Measurements from ENCODE around the gene PTPRN2. TPM values are rescaled to one million over a fixed set of nuclear protein-coding genes. Genes with fewer than 3 reads are reported as not detected.

Gene PTPRN2
- total and polyA plus RNA-seq, 2 of the 8 experiments (the other 6 are each of a cell fraction or from before 2014, with no cell fraction given): 2.6 to 4.5 TPM

- Histone ChIP-seq H3K9me3 (ENCODE audit: insufficient read depth in 2 of 2, low read depth in 1 of 2, low read length in 1 of 2) (peaks cover 16 to 44% of the 10 kb centered on the region in 2 experiments; a peak in 3 of 4 replicates), H3K79me1 (ENCODE audit: low read depth, low read length) (no peaks in the 10 kb centered on the region; the same call in 1 of the 2 replicates), H3K9ac (replicated peaks in 1 of 4; ENCODE audit: extremely low read depth in 1 of 4, low read depth in 3 of 4, low read length in 3 of 4) (no peak overlapping the region), H3K27ac (ENCODE audit: low read depth, low read length) (no peak overlapping the region), H3K14ac (ENCODE audit: insufficient read length) (no peak overlapping the region), H2AFZ (ENCODE audit: low read length) (no peak overlapping the region), H3K4me3 (ENCODE audit: extremely low read depth in 1 of 4, insufficient read depth in 2 of 4, low read depth in 3 of 4, low read length in 4 of 4) (no peak overlapping the region), H4K5ac (ENCODE audit: insufficient read length, low read depth, low read length) (no peak overlapping the region), H3K4me2 (ENCODE audit: insufficient read depth in 1 of 2, low read depth in 2 of 2, low read length in 2 of 2) (no peak overlapping the region), H4K20me1 (replicated peaks in 1 of 2; ENCODE audit: control insufficient read depth in 1 of 2, insufficient read depth in 2 of 2, low read length in 2 of 2) (no peaks in the 10 kb centered on the region), H2BK120ac (replicated peaks; ENCODE audit: low read depth, low read length) (no peak overlapping the region), H3K4me1 (replicated peaks in 1 of 4; ENCODE audit: control insufficient read depth in 3 of 4, insufficient read depth in 4 of 4, low read length in 3 of 4) (no peaks in the 10 kb centered on the region), H3K23ac (ENCODE audit: insufficient read length) (no peak overlapping the region), H2BK12ac (ENCODE audit: low read depth, low read length) (no peak overlapping the region), H3K23me2 (ENCODE audit: low read depth, low read length) (no peaks in the 10 kb centered on the region), H2BK20ac (ENCODE audit: low read length) (no peak overlapping the region), H3K27me3 (replicated peaks in 1 of 4; ENCODE audit: control insufficient read depth in 3 of 4, extremely low read depth in 1 of 4, insufficient read depth in 3 of 4, low read length in 3 of 4) (no peaks in the 10 kb centered on the region), H4K8ac (ENCODE audit: extremely low read depth, insufficient read depth, low read length) (peak overlapping the region; percentile 62; the same call in 1 of the 2 replicates), H3K18ac (ENCODE audit: extremely low read depth, low read length) (no peak overlapping the region), H3K36me3 (ENCODE audit: control insufficient read depth in 2 of 4, insufficient read depth in 4 of 4, low read length in 3 of 4) (no peaks in the 10 kb centered on the region), H3K4ac (replicated peaks; ENCODE audit: insufficient read length, low read depth, low read length) (no peak overlapping the region), H3K56ac (replicated peaks; ENCODE audit: insufficient read length, low read depth, low read length) (no peak overlapping the region), H2BK15ac (ENCODE audit: low read length) (no peak overlapping the region), H3K79me2 (ENCODE audit: control insufficient read depth in 1 of 2, insufficient read depth in 2 of 2, low read length in 2 of 2) (no peaks in the 10 kb centered on the region), H2AK5ac (ENCODE audit: low read depth, low read length) (no peak overlapping the region), H4K91ac (replicated peaks; ENCODE audit: insufficient read length, low read length) (no peak overlapping the region), H2BK5ac (ENCODE audit: low read depth, low read length) (no peak overlapping the region)
- WGBS, 2 experiments (ENCODE audit: extremely low coverage in 1 of 2, insufficient coverage in 1 of 2, insufficient read length in 1 of 2, insufficient replicate concordance in 2 of 2, low coverage in 1 of 2, low lambda C conversion rate in 2 of 2, missing lambda C conversion rate in 1 of 2): 85% methylated on average over 18 of the region's 18 CpGs; no CpG with 5 or more reads in 1 of the 2 experiments
- FAIRE-seq (no peak), DNase-seq (ENCODE audit: low read depth in 1 of 2, low spot score in 2 of 2) (peak in 1 of 2 experiments; percentile 31)
- ChIA-PET POLR2A (ENCODE audit: partially characterized antibody) (no interaction called here), CTCF (ENCODE audit: partially characterized antibody) (interaction anchor here (0.8 kb wide), 1 partner anchor 24 kb away, joined by 3 read pairs; no protein-coding TSS in a partner anchor)
- TF ChIP-seq SUZ12 (IDR thresholded peaks at IDR 0.05; ENCODE audit: low read length) (no peak), FOSL1 (IDR thresholded peaks at IDR 0.05; ENCODE audit: insufficient read depth, low read depth, low read length) (no peak), TBP (IDR thresholded peaks at IDR 0.05; ENCODE audit: low read depth, low read length) (no peak), RAD21 (IDR thresholded peaks at IDR 0.05 in 1 of 2, conservative IDR thresholded peaks at IDR 0.05 in 1 of 2; ENCODE audit: low read depth in 2 of 2, low read length in 2 of 2) (no peak), SIRT6 (IDR thresholded peaks at IDR 0.05; ENCODE audit: low read length) (no peak), NANOG (IDR thresholded peaks at IDR 0.05; ENCODE audit: insufficient read depth, low read depth, low read length, poor library complexity, severe bottlenecking) (no peak), SAP30 (IDR thresholded peaks at IDR 0.05; ENCODE audit: insufficient read depth, insufficient replicate concordance, low read length) (no peak), GTF2F1 (IDR thresholded peaks at IDR 0.05; ENCODE audit: borderline replicate concordance, low read depth, low read length) (no peak), ZNF274 (IDR thresholded peaks at IDR 0.05; ENCODE audit: borderline replicate concordance, extremely low read depth, low read length) (no peak)
- TF ChIP-seq, protein P1, sequence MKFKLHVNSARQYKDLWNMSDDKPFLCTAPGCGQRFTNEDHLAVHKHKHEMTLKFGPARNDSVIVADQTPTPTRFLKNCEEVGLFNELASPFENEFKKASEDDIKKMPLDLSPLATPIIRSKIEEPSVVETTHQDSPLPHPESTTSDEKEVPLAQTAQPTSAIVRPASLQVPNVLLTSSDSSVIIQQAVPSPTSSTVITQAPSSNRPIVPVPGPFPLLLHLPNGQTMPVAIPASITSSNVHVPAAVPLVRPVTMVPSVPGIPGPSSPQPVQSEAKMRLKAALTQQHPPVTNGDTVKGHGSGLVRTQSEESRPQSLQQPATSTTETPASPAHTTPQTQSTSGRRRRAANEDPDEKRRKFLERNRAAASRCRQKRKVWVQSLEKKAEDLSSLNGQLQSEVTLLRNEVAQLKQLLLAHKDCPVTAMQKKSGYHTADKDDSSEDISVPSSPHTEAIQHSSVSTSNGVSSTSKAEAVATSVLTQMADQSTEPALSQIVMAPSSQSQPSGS (IDR thresholded peaks at IDR 0.05; ENCODE audit: low read length): no peak
Measured at GRCh38 chr7:158284617-158285382, 302.8 kb downstream of the PTPRN2 start.

Data from H1 (cell line).